Thyroid gland (tissue), 4 donors: Measurements from ENCODE around the gene PDIA6. TPM values are rescaled to one million over a fixed set of nuclear protein-coding genes. Genes with fewer than 3 reads are reported as not detected.
"Not testable (repeated sequence)": the region's sequence is repeated elsewhere in the genome, so short reads cannot be mapped to it uniquely, and the experiment has no call there.

Experiments
- DNase-seq, 2 donors: peaks; one replicate each; pipeline ENCODE4 v3.0.0-alpha.2; 2019
- H3K27ac ChIP-seq, 3 donors: fragments of 200-600 bp; sonication (generic); 1 replicate in 2 of 3; 2 replicates in 1 of 3; pipeline ENCODE4 v1.5.1; 2016 to 2019; ENCODE audit warnings: mild to moderate bottlenecking in 1 of 3, moderate library complexity in 1 of 3
- H3K27me3 ChIP-seq: fragments of 200-600 bp; sonication (generic); one replicate; pipeline ENCODE4 v1.5.1; 2019
- H3K36me3 ChIP-seq, 2 donors: fragments of 200-600 bp; sonication (generic); one replicate each; pipeline ENCODE4 v1.5.1; 2016 to 2019
- H3K4me1 ChIP-seq, 2 donors: fragments of 200-600 bp; sonication (generic); one replicate each; pipeline ENCODE4 v1.5.1; 2017 to 2019
- H3K4me3 ChIP-seq, 3 donors: fragments of 200-600 bp; sonication (generic); replicated peaks in 1 of 3; 1 replicate in 2 of 3; 2 replicates in 1 of 3; pipeline ENCODE4 v1.5.1; 2016; ENCODE audit warnings: mild to moderate bottlenecking in 1 of 3
- H3K9me3 ChIP-seq: fragments of 200-600 bp; sonication (generic); one replicate; pipeline ENCODE4 v1.5.1; 2017
- CTCF ChIP-seq, 6 experiments: fragments of 200-600 bp in 3 of 6; fragments of 450-650 bp in 3 of 6; sonication (generic) in 3 of 6; IDR thresholded peaks; one replicate each; pipeline ENCODE4 v1.5.1; 2016 to 2019; ENCODE audit warnings: antibody characterized with exemption in 6 of 6, mild to moderate bottlenecking in 2 of 6, inconsistent platforms in 1 of 6, moderate library complexity in 1 of 6
- POLR2A ChIP-seq, 2 donors: fragments of 450-650 bp; IDR thresholded peaks; one replicate each; pipeline ENCODE4 v1.6.1; 2017; ENCODE audit warnings: antibody characterized with exemption in 2 of 2, mild to moderate bottlenecking in 2 of 2, moderate library complexity in 1 of 2
- WGBS, 2 donors: methylation state at CpG; one replicate each; pipeline ENCODE4 v1.1.5; 2017; 5-methylcytosine and 5-hydroxymethylcytosine counted together
- intact Hi-C: fragments of 100-400 bp; cut with DNase I; formaldehyde crosslinking; loops from one replicate; pipeline ENCODE4 v1.15.1; 2023
- total RNA-seq, 4 donors: library from RNA; depleted of rRNA; stranded (reverse); fragments of >200 nt; gene quantifications; one replicate each; pipeline ENCODE4 v1.2.3, GENCODE V29; 2016

The PDIA6 gene
- total RNA-seq, 4 donors from 2014 or later: 227 to 540 (median 414) TPM

- Histone ChIP-seq H3K4me3 (peak overlapping the region in 1 of 3 donors; percentile 81), H3K36me3 (no peaks in the 10 kb centered on the region), H3K9me3 (no peaks in the 10 kb centered on the region), H3K27ac (peak overlapping the region; percentile 10 to 93 (median 86)), H3K27me3 (no peaks in the 10 kb centered on the region), H3K4me1 (peaks cover 20 to 30% of the 10 kb centered on the region in 2 donors)
- 47 to 51% methylated on average over 8 of the region's 8 CpGs for WGBS, 2 donors
- TF ChIP-seq POLR2A (IDR thresholded peaks at IDR 0.05) (peak in 1 of 2 donors; percentile 14), CTCF (IDR thresholded peaks at IDR 0.05) (no peak)
- DNase-seq: no peak
- intact Hi-C loops: no loop called here
These were observed 2.1 kb downstream of the PDIA6 start for GRCh38 chr2:10810202-10811161.

GRCh38 chr2:10806543-10806942, 6.0 kb downstream of the PDIA6 start:
- DNase-seq: no peak
- Histone ChIP-seq H3K4me3 (no peak overlapping the region), H3K9me3 (no peaks in the 10 kb centered on the region), H3K36me3 (peaks cover 4 to 6% of the 10 kb centered on the region in 2 donors), H3K27me3 (no peaks in the 10 kb centered on the region), H3K4me1 (peaks cover 16 to 30% of the 10 kb centered on the region in 2 donors), H3K27ac (no peak overlapping the region)
- intact Hi-C loops: no loop called here
- TF ChIP-seq POLR2A (IDR thresholded peaks at IDR 0.05) (no peak), CTCF (IDR thresholded peaks at IDR 0.05) (no peak)
- WGBS, 2 donors: 73 to 89% methylated on average over 3 of the region's 3 CpGs

- H3K9me3 ChIP-seq, DNase-seq, intact Hi-C loops, H3K27ac ChIP-seq, H3K27me3 ChIP-seq, H3K4me3 ChIP-seq: not testable (repeated sequence)
- 92% methylated on average over 6 of the region's 6 CpGs for WGBS, 2 donors
- Histone ChIP-seq H3K4me1 (peaks cover 13 to 24% of the 10 kb centered on the region in 2 donors), H3K36me3 (peaks cover 10 to 11% of the 10 kb centered on the region in 2 donors)
These were observed 6.6 kb downstream of the PDIA6 start for GRCh38 chr2:10805990-10806389.

DNA sequence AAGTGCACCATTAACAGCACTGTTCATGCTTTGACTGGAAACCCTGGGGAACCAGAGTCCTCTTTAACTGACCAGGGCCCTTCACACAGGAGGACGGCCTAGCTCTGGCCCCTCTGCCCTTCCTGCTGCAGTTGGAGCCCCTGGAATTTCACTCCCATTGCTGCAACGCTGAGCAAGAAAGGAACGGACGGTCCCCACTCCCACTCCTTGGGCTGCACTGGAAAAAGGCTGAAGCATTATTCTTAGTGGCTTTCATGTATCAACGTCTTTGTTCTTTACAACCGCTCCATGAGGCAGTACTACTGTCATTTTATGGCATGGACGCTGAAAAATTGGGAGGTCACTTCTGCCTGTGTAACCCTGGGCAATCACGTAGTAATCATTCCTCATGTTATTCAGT, 9.9 kb downstream of the PDIA6 start:
- no peak for DNase-seq
- Histone ChIP-seq H3K27ac (no peak overlapping the region), H3K9me3 (no peaks in the 10 kb centered on the region), H3K27me3 (no peaks in the 10 kb centered on the region), H3K4me1 (peaks cover 4% of the 10 kb centered on the region in 2 donors), H3K4me3 (no peak overlapping the region), H3K36me3 (peaks cover 15 to 19% of the 10 kb centered on the region in 2 donors)
- intact Hi-C loops: no loop called here
- WGBS, 2 donors: 88 to 91% methylated on average over 8 of the region's 8 CpGs
- TF ChIP-seq POLR2A (IDR thresholded peaks at IDR 0.05) (no peak), CTCF (IDR thresholded peaks at IDR 0.05) (no peak)

- 95 to 97% methylated on average over 4 of the region's 4 CpGs for WGBS, 2 donors
- H3K4me3 ChIP-seq: no peak overlapping the region
- peaks cover 35 to 39% of the 10 kb centered on the region in 2 donors for H3K36me3 ChIP-seq
- no peak for DNase-seq
- H3K9me3 ChIP-seq: no peaks in the 10 kb centered on the region
- intact Hi-C loops: no loop called here
- H3K27ac ChIP-seq: no peak overlapping the region
- TF ChIP-seq POLR2A (IDR thresholded peaks at IDR 0.05): no peak
- no peak for TF ChIP-seq CTCF (IDR thresholded peaks at IDR 0.05)
- no peaks in the 10 kb centered on the region for H3K4me1 ChIP-seq
- H3K27me3 ChIP-seq: no peaks in the 10 kb centered on the region
These were observed 12.4 kb downstream of the PDIA6 start for GRCh38 chr2:10800163-10800562.
